T-helper 9 cell (primary cell): Measurements from ENCODE around the gene AKT3.
"Not testable (repeated sequence)": the region's sequence is repeated elsewhere in the genome, so short reads cannot be mapped to it uniquely, and the experiment has no call there.

ENCODE experiments used
- DNase-seq: peaks from one replicate; pipeline ENCODE4 v3.0.0-alpha.2; 2020

The AKT3 gene

DNA sequence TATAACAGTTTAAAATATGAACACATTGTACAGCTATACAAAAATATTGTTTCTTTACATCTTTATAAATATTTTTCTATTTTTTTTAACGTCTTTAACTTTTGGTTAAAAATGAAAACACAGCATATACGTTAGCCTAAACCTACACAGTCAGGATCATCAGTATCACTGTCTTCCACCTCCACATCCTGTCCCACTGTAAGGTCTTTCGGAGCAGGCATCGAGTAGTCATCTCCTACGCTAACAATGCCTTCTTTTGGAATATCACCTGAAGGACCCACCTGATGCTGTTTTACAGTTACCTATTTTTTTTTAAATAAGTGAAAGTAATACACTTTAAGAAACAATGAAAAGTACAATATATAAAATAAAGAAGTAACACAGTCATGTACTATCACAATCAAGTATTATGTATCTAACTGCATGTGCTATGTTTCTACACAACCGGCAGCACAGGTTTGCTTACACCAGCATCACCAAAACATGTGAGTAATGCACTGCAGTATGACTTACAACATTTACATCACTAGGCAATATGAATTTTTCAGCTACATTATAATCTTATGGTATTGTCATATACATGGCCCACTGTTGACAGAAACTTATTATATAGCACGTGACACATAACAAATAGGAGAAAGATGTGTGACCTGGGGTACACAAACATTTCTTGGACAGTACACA lies 254.4 kb downstream of the AKT3 start:
- DNase-seq = no peak

DNA sequence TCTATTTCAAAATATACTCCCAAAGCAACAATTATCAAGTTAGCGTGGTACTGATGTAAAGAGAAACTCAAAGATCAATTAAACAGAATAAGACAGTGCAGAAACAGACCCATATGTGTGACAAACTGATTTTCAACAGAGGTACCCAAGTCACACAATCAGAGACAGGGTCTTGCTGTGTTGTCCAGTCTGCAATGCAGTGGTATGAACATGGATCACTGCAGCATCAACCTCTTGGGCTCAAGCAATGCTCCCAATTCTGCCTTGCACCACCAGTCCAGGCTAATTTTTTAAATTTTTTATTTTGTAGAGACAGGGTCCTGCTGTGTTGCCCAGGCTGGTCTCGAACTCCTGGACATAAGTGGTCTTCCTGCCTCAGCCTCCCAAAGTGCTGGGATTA lies 255.6 kb downstream of the AKT3 start:
- no peak for DNase-seq

DNA sequence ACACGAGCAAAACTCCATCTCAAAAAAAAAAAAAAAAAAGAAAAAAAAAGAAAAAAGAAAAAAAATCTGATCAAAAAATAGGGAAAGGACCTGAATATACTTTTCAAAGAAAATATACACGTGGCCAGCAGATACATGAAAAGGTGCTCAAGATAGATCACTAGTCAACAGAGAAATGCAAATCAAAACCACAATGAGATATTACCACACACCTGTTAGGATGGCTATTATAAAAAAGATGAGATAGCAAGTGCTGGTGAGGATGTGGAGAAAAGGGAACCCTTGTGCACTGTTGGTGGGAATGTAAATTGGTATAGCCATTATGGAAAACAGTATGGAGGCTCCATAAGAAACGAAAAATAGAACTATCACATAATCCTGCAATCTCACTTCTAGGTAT lies 260.8 kb downstream of the AKT3 start:
- DNase-seq = not testable (repeated sequence)

- no peak for DNase-seq
These were observed 262.1 kb downstream of the AKT3 start for GRCh38 chr1:243587823-243588560.

GRCh38 chr1:243587285-243587684 lies 262.8 kb downstream of the AKT3 start:
- DNase-seq = no peak

GRCh38 chr1:243585982-243586381 lies 264.1 kb downstream of the AKT3 start:
- no peak for DNase-seq

GRCh38 chr1:243582326-243582725 lies 267.7 kb downstream of the AKT3 start:
- DNase-seq = no peak

- no peak for DNase-seq
These were observed 269.1 kb downstream of the AKT3 start for GRCh38 chr1:243580984-243581383.

GRCh38 chr1:243580072-243580471 lies 270.0 kb downstream of the AKT3 start:
- DNase-seq = no peak

DNA sequence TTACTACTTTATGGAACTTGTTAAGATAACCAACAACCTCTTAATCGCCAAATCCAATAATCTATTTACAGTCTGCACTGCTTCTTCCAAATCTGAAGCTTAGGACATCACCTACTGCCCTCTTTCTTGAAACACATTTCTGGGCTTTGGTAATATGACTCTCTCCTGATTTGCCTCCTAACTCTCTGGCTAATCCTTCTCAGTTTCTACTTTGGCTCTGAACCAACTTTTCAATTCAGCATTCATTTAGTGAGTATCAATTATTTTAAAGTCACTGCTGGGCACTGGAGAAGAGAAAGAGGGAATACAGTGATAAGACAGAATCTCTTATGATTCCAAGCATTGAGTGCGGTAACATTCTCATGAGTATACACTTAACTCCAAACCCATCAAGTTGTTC lies 275.0 kb downstream of the AKT3 start:
- DNase-seq = no peak

GRCh38 chr1:243572940-243573339 lies 277.1 kb downstream of the AKT3 start:
- DNase-seq = no peak

DNA sequence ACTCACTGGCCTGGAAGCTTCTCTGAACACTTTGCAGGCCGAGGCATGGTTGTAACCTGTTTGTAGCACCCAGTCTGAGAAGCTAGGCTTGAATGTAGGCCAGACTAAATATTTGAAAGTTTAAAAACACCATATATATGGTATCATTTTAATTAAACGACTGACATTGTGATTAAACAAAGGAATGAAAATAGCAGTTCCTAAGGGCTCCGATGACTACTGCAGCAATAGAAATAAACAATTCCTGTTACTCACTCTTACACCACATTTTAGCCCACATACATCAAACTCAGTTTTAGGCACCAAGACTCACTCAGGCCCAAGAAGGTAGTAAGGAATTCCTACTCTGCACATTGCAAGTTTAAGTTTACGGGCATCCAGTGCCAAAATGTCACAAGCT lies 281.2 kb downstream of the AKT3 start:
- DNase-seq = no peak

DNA sequence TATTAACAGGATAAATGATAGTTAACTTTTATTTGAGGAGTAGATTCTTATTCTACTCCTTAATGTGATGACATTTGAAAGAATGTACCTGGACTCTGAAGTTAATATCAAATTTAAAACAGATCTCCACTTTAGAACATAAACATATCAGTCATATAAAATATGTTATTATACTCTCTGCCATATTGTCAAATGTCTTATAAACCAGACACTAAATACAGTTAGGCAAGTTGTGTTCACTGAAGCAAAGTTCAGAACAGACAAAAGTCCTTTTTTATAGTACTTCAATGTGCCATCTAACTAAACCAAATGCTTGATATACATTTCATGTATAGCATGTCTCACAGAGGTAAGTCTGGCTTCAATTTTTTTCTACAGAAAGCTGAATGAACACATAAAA lies 285.2 kb downstream of the AKT3 start:
- DNase-seq = no peak

GRCh38 chr1:243563732-243564131 lies 286.3 kb downstream of the AKT3 start:
- DNase-seq = no peak

GRCh38 chr1:243562473-243562872 lies 287.6 kb downstream of the AKT3 start:
- DNase-seq = no peak

DNA sequence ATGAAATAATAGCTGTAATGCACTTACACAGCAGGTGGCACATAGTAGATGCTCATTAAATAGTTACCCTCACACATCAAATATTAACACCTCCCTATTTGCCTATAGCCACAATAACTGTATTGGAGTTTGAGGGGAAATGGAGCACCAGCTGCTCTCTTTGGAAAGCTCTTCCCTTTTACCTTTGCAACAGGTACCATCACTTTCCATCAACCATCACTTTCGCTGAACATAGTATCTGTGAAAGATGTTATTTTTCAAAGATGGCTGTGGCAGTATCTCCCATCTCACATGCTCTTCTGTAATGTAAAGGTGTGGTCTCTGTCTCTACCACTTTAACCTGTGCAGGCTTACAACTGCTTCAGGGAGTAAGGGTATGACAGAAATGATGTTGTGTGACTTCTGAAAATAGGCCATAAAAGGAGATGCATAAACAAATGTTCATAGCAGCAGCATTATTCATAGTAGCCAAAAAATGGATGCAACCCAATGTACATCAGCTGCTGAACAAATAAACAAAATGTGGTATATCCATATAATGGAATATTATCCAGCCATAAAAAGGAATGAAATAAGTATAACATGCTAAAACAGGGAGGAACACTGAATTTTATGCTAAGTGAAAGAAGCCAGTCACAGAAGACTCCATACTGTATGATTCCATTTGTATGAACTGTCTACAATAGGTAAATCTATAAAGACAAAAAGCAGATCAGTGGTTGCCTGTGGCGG lies 288.3 kb downstream of the AKT3 start:
- DNase-seq = no peak

- no peak for DNase-seq
These were observed 290.4 kb downstream of the AKT3 start for GRCh38 chr1:243559575-243560162.

DNA sequence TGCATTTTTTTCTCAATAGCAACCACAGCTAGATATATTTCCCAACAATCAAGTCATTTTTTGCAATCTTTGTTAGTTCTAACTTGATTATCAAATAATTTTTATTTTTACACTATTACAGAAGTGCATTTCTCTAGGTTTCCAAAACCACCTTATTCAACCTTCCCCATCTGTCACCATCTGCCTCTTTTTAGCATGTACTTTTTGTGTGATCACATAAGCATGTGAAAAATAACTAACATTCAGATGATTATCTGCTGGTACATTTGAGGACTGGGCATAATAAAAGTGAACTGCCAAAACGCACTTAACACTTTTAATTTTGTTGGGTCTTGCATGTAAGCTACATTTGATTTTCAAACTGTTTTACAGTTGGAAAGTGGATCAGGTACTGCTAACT lies 291.5 kb downstream of the AKT3 start:
- DNase-seq = no peak

GRCh38 chr1:243557866-243558265 lies 292.2 kb downstream of the AKT3 start:
- DNase-seq = no peak

- no peak for DNase-seq
These were observed 295.4 kb downstream of the AKT3 start for GRCh38 chr1:243554686-243555085.

DNA sequence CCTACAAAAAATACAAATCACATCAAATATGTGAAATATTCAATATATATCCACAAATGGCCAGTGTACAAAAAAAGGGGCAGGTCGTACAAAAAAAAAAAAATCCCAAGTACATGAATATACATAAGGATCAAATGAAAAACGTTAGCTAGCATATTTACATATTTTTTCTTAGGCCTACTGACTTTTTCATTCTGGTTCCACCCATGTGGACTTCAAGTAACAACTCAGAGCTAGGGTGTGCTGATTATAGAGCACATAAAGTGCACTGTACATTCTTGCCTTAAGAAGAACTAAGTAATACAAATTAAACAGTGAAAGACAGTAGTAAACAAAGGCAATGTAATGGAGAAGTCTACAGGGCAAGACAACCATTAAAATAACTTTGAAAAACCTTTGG lies 297.0 kb downstream of the AKT3 start:
- DNase-seq = no peak

DNA sequence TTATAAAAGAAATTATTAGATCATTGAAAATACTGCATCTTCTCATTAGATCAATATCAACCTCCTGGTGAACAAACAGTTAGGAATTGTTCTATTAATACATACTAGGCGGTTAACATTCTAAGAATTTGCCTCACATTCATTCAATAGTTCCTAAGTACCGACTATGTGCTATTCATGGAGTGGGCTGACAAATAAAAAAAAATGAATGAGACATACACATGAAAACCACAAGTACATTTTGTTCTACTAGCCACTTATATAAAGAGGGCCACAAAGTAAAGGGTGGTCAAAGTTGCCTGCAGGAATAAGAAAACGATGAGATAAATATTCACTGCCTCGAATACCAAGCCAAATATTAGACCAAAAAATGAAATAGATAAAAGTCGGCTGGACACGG lies 299.8 kb downstream of the AKT3 start:
- DNase-seq = no peak

DNA sequence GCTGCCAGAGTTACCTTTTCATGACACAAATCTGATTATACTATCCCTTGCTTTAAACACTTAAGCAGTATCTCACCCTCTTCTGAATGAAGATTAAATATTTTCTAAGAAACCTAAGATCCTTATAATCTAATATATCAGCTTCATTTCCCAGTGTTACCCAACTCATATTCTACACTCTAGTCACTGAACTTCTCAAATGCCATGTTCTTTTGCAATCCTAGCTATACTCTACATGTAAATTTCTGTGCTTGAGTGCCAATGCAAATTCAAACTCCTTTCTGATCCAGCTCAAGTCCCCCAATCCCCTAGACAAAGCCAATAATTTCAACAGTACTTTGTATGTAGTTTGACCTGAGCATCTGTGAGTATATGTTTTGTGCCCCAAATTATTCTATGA lies 300.3 kb downstream of the AKT3 start:
- DNase-seq = no peak

GRCh38 chr1:243549108-243549507 lies 300.9 kb downstream of the AKT3 start:
- no peak for DNase-seq
